SK-N-SH (cell line): ENCODE results near the gene KRTAP10-10. TPM values are rescaled to one million over a fixed set of nuclear protein-coding genes. Genes with fewer than 3 reads are reported as not detected.

Experiments
- CTCF ChIA-PET: fragments of 300-600, 350-600 bp; formaldehyde crosslinking; extraction: SDS; loops from one replicate; lab custom pipeline; 2021; lab: Yijun Ruan, JAX
- POLR2A ChIA-PET: fragments of 350-600 bp; sonication (Branson Sonifier 250); formaldehyde crosslinking; extraction: SDS; loops from one replicate; lab custom pipeline; 2020; ENCODE audit warnings: antibody characterized with exemption, inconsistent platforms; lab: Yijun Ruan, JAX
- DNase-seq: peaks from one replicate; pipeline ENCODE4 v3.0.0; 2012
- H2AFZ ChIP-seq: fragments of 200-600 bp; sonication (generic); 2 replicates; pipeline ENCODE4 v1.8.1; 2016; ENCODE audit warnings: antibody characterized with exemption, mild to moderate bottlenecking, low read depth
- H3F3A ChIP-seq: fragments of 200-600 bp; sonication (generic); replicated peaks from 2 replicates; pipeline ENCODE3; 2016; ENCODE audit warnings: antibody characterized with exemption, mild to moderate bottlenecking; ENCODE audit not compliant: insufficient read depth
- H3K27ac ChIP-seq, 2 experiments: fragments of 200-500 bp in 1 of 2; fragments of 200-600 bp in 1 of 2; sonication (Bioruptor generic) in 1 of 2; sonication (generic), shearing (Covaris generic) in 1 of 2; 2 replicates each; pipeline versions ENCODE4 v1.5.1 to v1.6.1; 2014 to 2016; ENCODE audit warnings: low read depth in 2 of 2, inconsistent platforms in 1 of 2, low read length in 1 of 2, mild to moderate bottlenecking in 1 of 2, mixed read lengths in 1 of 2
- H3K27me3 ChIP-seq: fragments of 200-600 bp; sonication (generic), shearing (Covaris generic); 2 replicates; pipeline ENCODE4 v1.6.1; 2016; ENCODE audit warnings: mixed run types; ENCODE audit not compliant: insufficient read depth
- H3K36me3 ChIP-seq, 2 experiments: fragments of 200-500 bp in 1 of 2; fragments of 200-600 bp in 1 of 2; sonication (Bioruptor generic) in 1 of 2; sonication (generic) in 1 of 2; replicated peaks in 1 of 2; 2 replicates each; pipeline versions ENCODE3 to v1.5.1; 2014 to 2016; ENCODE audit warnings: low read length in 1 of 2, mild to moderate bottlenecking in 1 of 2; ENCODE audit not compliant: insufficient read depth in 2 of 2, control insufficient read depth in 1 of 2
- H3K4me1 ChIP-seq, 2 experiments: fragments of 200-500 bp in 1 of 2; fragments of 200-600 bp in 1 of 2; sonication (Bioruptor generic) in 1 of 2; sonication (generic), shearing (Covaris generic) in 1 of 2; 2 replicates each; pipeline versions ENCODE4 v1.5.1 to v1.6.1; 2014 to 2016; ENCODE audit warnings: low read depth in 1 of 2, low read length in 1 of 2, mixed run types in 1 of 2; ENCODE audit not compliant: insufficient read depth in 2 of 2, control insufficient read depth in 1 of 2
- H3K4me2 ChIP-seq: fragments of 200-600 bp; sonication (generic), shearing (Covaris generic); 2 replicates; pipeline ENCODE4 v1.6.1; 2017; ENCODE audit warnings: mixed run types
- H3K4me3 ChIP-seq, 2 experiments: fragments of 200-500 bp in 1 of 2; fragments of 200-600 bp in 1 of 2; sonication (Bioruptor generic) in 1 of 2; sonication (generic), shearing (Covaris generic) in 1 of 2; 2 replicates each; pipeline versions ENCODE4 v1.5.1 to v1.8.1; 2014 to 2016; ENCODE audit warnings: low read depth in 2 of 2, inconsistent platforms in 1 of 2, low read length in 1 of 2, mild to moderate bottlenecking in 1 of 2, mixed read lengths in 1 of 2, moderate library complexity in 1 of 2
- H3K79me2 ChIP-seq: fragments of 200-600 bp; sonication (generic); 2 replicates; pipeline ENCODE4 v1.8.1; 2017; ENCODE audit warnings: mild to moderate bottlenecking; ENCODE audit not compliant: insufficient read depth
- H3K9ac ChIP-seq: fragments of 200-600 bp; sonication (generic); 2 replicates; pipeline ENCODE4 v1.6.1; 2017; ENCODE audit warnings: mixed run types
- H3K9me2 ChIP-seq: fragments of 200-600 bp; sonication (generic); 2 replicates; pipeline ENCODE4 v1.6.1; 2017; ENCODE audit warnings: mixed run types
- H3K9me3 ChIP-seq: fragments of 200-600 bp; sonication (generic); 2 replicates; pipeline ENCODE4 v1.6.1; 2017; ENCODE audit warnings: mixed run types, mild to moderate bottlenecking, moderate library complexity
- H4K20me1 ChIP-seq: fragments of 200-600 bp; sonication (generic); 2 replicates; pipeline ENCODE4 v1.6.1; 2017; ENCODE audit warnings: mild to moderate bottlenecking, mixed run types; ENCODE audit not compliant: insufficient read depth
- MEF2A ChIP-seq: IDR thresholded peaks from 2 replicates; pipeline ENCODE4 v1.4.0; 2012; ENCODE audit warnings: low read depth, borderline replicate concordance
- NRF1 ChIP-seq: IDR thresholded peaks from 2 replicates; pipeline ENCODE4 v1.6.1; 2012; ENCODE audit warnings: low read depth, mild to moderate bottlenecking, low read length
- POLR2AphosphoS5 ChIP-seq: IDR thresholded peaks from 2 replicates; pipeline ENCODE4 v1.6.1; 2012; ENCODE audit warnings: low read depth, low read length
- YY1 ChIP-seq: IDR thresholded peaks from 2 replicates; pipeline ENCODE4 v1.4.0; 2012; ENCODE audit warnings: low read depth, mild to moderate bottlenecking
- WGBS: methylation state at CpG from one replicate; pipeline ENCODE4 v1.1.6; 2017; ENCODE audit warnings: low lambda C conversion rate; 5-methylcytosine and 5-hydroxymethylcytosine counted together
- polyA plus RNA-seq, 3 experiments: library from polyadenylated mRNA; depleted of rRNA; stranded (reverse); fragments of >200 nt; gene quantifications; 2 replicates each; pipeline ENCODE4 v1.2.3, GENCODE V29; 2012
- TF ChIP-seq, protein P1 (sequence below): IDR thresholded peaks from 2 replicates; pipeline ENCODE4 v1.6.1; 2012; ENCODE audit warnings: mild to moderate bottlenecking, low read depth, low read length, moderate library complexity
- TF ChIP-seq, protein P2 (sequence below): IDR thresholded peaks from 2 replicates; pipeline ENCODE4 v1.4.0; 2012; ENCODE audit warnings: low read depth, borderline replicate concordance
- TF ChIP-seq, protein P3 (sequence below): fragments of 150-350 bp; IDR thresholded peaks from 2 replicates; pipeline ENCODE4 v1.6.1; 2016; ENCODE audit warnings: mild to moderate bottlenecking, low read depth, low read length

KRTAP10-10 gene
- polyA plus RNA-seq, 1 of the 3 experiments (the other 2 are of a cell fraction) = not detected

DNA sequence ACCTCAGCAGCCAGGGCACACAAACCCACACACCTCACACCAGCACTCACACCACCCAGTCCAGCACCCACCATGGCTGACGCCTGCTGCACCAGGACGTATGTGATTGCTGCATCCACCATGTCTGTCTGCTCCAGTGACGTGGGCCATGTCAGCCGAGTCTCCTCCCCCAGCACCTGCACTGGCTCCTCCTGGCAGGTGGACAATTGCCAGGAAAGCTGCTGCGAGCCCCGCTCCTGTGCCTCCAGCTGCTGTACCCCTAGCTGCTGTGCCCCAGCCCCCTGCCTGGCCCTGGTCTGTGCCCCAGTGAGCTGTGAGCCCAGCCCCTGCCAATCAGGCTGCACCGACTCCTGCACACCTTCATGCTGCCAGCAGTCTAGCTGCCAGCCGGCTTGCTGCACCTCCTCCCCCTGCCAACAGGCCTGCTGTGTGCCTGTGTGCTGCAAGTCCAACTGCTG lies 25.1 kb upstream of the KRTAP10-10 start, which contains the start of gene KRTAP10-8 (continued):
- TF ChIP-seq, protein P1, sequence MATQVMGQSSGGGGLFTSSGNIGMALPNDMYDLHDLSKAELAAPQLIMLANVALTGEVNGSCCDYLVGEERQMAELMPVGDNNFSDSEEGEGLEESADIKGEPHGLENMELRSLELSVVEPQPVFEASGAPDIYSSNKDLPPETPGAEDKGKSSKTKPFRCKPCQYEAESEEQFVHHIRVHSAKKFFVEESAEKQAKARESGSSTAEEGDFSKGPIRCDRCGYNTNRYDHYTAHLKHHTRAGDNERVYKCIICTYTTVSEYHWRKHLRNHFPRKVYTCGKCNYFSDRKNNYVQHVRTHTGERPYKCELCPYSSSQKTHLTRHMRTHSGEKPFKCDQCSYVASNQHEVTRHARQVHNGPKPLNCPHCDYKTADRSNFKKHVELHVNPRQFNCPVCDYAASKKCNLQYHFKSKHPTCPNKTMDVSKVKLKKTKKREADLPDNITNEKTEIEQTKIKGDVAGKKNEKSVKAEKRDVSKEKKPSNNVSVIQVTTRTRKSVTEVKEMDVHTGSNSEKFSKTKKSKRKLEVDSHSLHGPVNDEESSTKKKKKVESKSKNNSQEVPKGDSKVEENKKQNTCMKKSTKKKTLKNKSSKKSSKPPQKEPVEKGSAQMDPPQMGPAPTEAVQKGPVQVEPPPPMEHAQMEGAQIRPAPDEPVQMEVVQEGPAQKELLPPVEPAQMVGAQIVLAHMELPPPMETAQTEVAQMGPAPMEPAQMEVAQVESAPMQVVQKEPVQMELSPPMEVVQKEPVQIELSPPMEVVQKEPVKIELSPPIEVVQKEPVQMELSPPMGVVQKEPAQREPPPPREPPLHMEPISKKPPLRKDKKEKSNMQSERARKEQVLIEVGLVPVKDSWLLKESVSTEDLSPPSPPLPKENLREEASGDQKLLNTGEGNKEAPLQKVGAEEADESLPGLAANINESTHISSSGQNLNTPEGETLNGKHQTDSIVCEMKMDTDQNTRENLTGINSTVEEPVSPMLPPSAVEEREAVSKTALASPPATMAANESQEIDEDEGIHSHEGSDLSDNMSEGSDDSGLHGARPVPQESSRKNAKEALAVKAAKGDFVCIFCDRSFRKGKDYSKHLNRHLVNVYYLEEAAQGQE = no peak
- TF ChIP-seq, protein P2, sequence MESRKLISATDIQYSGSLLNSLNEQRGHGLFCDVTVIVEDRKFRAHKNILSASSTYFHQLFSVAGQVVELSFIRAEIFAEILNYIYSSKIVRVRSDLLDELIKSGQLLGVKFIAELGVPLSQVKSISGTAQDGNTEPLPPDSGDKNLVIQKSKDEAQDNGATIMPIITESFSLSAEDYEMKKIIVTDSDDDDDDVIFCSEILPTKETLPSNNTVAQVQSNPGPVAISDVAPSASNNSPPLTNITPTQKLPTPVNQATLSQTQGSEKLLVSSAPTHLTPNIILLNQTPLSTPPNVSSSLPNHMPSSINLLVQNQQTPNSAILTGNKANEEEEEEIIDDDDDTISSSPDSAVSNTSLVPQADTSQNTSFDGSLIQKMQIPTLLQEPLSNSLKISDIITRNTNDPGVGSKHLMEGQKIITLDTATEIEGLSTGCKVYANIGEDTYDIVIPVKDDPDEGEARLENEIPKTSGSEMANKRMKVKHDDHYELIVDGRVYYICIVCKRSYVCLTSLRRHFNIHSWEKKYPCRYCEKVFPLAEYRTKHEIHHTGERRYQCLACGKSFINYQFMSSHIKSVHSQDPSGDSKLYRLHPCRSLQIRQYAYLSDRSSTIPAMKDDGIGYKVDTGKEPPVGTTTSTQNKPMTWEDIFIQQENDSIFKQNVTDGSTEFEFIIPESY = no peak
- no peak for TF ChIP-seq POLR2AphosphoS5
- TF ChIP-seq, protein P3, sequence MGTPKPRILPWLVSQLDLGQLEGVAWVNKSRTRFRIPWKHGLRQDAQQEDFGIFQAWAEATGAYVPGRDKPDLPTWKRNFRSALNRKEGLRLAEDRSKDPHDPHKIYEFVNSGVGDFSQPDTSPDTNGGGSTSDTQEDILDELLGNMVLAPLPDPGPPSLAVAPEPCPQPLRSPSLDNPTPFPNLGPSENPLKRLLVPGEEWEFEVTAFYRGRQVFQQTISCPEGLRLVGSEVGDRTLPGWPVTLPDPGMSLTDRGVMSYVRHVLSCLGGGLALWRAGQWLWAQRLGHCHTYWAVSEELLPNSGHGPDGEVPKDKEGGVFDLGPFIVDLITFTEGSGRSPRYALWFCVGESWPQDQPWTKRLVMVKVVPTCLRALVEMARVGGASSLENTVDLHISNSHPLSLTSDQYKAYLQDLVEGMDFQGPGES = no peak
- no peak for TF ChIP-seq NRF1
- no peak for TF ChIP-seq MEF2A

DNA sequence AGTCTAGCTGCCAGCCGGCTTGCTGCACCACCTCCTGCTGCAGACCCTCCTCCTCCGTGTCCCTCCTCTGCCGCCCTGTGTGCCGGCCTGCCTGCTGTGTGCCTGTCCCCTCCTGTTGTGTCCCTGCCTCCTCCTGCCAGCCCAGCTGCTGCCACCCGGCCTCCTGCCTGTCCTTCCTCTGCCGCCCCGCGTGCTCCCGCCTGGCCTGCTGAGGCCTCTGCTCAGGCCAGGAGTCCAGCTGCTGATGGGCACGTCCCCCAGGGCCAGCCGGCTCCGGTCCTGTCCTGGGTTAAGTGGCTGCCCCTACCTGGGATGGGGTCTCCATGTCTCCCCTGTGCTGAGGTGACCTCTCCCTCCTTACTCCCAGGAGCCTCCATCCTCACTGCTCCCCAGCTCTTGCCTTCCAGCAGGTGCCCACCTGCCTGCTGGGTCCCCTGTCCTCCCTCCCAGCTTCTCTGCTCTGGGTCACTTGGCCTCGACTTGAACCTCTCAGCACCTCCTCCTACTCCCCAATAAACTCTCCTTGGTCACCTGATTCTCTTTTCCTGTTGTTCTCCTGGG lies 24.4 kb upstream of the KRTAP10-10 start:
- no peaks in the 10 kb centered on the region for H3K9me2 ChIP-seq
- TF ChIP-seq YY1 = no peak
- no peaks in the 10 kb centered on the region for H3K9me3 ChIP-seq
- no peaks in the 10 kb centered on the region for H3K36me3 ChIP-seq
- no peaks in the 10 kb centered on the region for H4K20me1 ChIP-seq
- no peak overlapping the region for H3K27ac ChIP-seq
- no peaks in the 10 kb centered on the region for H3K4me1 ChIP-seq
- peaks cover 49% of the 10 kb centered on the region for H3K27me3 ChIP-seq
- 9% methylated on average over 11 of the region's 13 CpGs for WGBS
- H3K4me2 ChIP-seq = no peak overlapping the region
- DNase-seq = no peak
- H3K79me2 ChIP-seq = no peaks in the 10 kb centered on the region
- H3F3A ChIP-seq = no peaks in the 10 kb centered on the region
- no peak overlapping the region for H3K4me3 ChIP-seq
- no peak overlapping the region for H2AFZ ChIP-seq
- H3K9ac ChIP-seq = no peak overlapping the region
- POLR2A ChIA-PET = no interaction called here
- CTCF ChIA-PET = interaction anchor here (1.0 kb wide), 1 partner anchor 8 kb away, joined by 3 read pairs; no protein-coding TSS in a partner anchor
